HG03565 (cell line): Measurements from ENCODE around the gene SMC5.
A peak's percentile ranks its signal among the peaks of the same experiment; 100 is the strongest.
"Not testable (repeated sequence)": the region's sequence is repeated elsewhere in the genome, so short reads cannot be mapped to it uniquely, and the experiment has no call there.

Experiments used
- ATAC-seq: cut with Tn5 transposase; IDR thresholded peaks from one replicate; pipeline ENCODE4 v1.9.1; 2021; ENCODE audit warnings: mild to moderate bottlenecking, moderate library complexity; ENCODE audit not compliant: unreplicated experiment

The SMC5 gene

GRCh38 chr9:70362952-70363351 lies 104.2 kb downstream of the SMC5 start:
- ATAC-seq: no peak

GRCh38 chr9:70363760-70364159 lies 105.0 kb downstream of the SMC5 start:
- no peak for ATAC-seq

GRCh38 chr9:70367305-70367930 lies 108.6 kb downstream of the SMC5 start:
- no peak for ATAC-seq

GRCh38 chr9:70374962-70375618 lies 116.3 kb downstream of the SMC5 start:
- ATAC-seq: no peak

- no peak for ATAC-seq
Measured at GRCh38 chr9:70382046-70382708, 123.4 kb downstream of the SMC5 start.

GRCh38 chr9:70382709-70383605 lies 124.2 kb downstream of the SMC5 start:
- ATAC-seq: no peak

- ATAC-seq: no peak
Measured at GRCh38 chr9:70385426-70385825, 126.6 kb downstream of the SMC5 start.

- no peak for ATAC-seq
Measured at GRCh38 chr9:70387663-70388062, 128.9 kb downstream of the SMC5 start.

- no peak for ATAC-seq
Measured at GRCh38 chr9:70389188-70389587, 130.4 kb downstream of the SMC5 start.

- no peak for ATAC-seq
Measured at GRCh38 chr9:70389621-70390266, 131.0 kb downstream of the SMC5 start.

- no peak for ATAC-seq
Measured at GRCh38 chr9:70390933-70391341, 132.2 kb downstream of the SMC5 start.

GRCh38 chr9:70392189-70392588 lies 133.4 kb downstream of the SMC5 start:
- ATAC-seq: no peak

- ATAC-seq: no peak
Measured at GRCh38 chr9:70392850-70393249, 134.1 kb downstream of the SMC5 start.

GRCh38 chr9:70395652-70396051 lies 136.9 kb downstream of the SMC5 start:
- ATAC-seq: no peak

GRCh38 chr9:70398145-70398556 lies 139.4 kb downstream of the SMC5 start:
- ATAC-seq: peak; percentile 100

GRCh38 chr9:70399141-70399540 lies 140.4 kb downstream of the SMC5 start:
- no peak for ATAC-seq

GRCh38 chr9:70400107-70400892 lies 141.5 kb downstream of the SMC5 start:
- ATAC-seq: no peak

- ATAC-seq: not testable (repeated sequence)
Measured at GRCh38 chr9:70401241-70401640, 142.5 kb downstream of the SMC5 start.

- ATAC-seq: no peak
Measured at GRCh38 chr9:70402213-70402612, 143.4 kb downstream of the SMC5 start.

- no peak for ATAC-seq
Measured at GRCh38 chr9:70403166-70403565, 144.4 kb downstream of the SMC5 start.
